Left cardiac atrium (tissue), 4 donors: ENCODE results near the gene ALDH1L1. TPM values are rescaled to one million over a fixed set of nuclear protein-coding genes. Genes with fewer than 3 reads are reported as not detected.

ENCODE experiments used
- ATAC-seq, 2 donors: fragments of 200-7000 bp; cut with Tn5 transposase; one replicate each; pipeline ENCODE4 v1.9.1; 2020; ENCODE audit warnings: mild to moderate bottlenecking in 2 of 2, moderate library complexity in 2 of 2
- DNase-seq: peaks from one replicate; pipeline ENCODE4 v3.0.0-alpha.2; 2020
- intact Hi-C, 2 donors: fragments of 100-400 bp; cut with DNase I; formaldehyde crosslinking; loops; one replicate each; pipeline versions ENCODE4 v1.14.1 to v1.15.1; 2022 to 2023
- total RNA-seq, 2 donors: library from RNA; stranded (reverse); fragmentation: NEBNext Ultra II Directional; extraction: Animal tissue kit (Norgen Biotek cat#: 25700); gene quantifications; one replicate each; pipeline ENCODE4 v1.2.1, GENCODE V29; 2021
- donor health status: DM: no; HTN: yes; CAD: no.
- donor health status: DM: no; HTN: yes; CAD: no; lungs with severe emphysema.
- donor health status: DM: yes; HTN: yes; CAD: no.
- donor health status: Dilated cardiomyopathy.

ALDH1L1 gene
- total RNA-seq, 2 donors from 2014 or later = 20.2 to 22.9 TPM

- DNase-seq (no peak), ATAC-seq (no peak)
- intact Hi-C loops = no loop called here
Measured at GRCh38 chr3:126112531-126113237, 67.7 kb downstream of the ALDH1L1 start.

DNA sequence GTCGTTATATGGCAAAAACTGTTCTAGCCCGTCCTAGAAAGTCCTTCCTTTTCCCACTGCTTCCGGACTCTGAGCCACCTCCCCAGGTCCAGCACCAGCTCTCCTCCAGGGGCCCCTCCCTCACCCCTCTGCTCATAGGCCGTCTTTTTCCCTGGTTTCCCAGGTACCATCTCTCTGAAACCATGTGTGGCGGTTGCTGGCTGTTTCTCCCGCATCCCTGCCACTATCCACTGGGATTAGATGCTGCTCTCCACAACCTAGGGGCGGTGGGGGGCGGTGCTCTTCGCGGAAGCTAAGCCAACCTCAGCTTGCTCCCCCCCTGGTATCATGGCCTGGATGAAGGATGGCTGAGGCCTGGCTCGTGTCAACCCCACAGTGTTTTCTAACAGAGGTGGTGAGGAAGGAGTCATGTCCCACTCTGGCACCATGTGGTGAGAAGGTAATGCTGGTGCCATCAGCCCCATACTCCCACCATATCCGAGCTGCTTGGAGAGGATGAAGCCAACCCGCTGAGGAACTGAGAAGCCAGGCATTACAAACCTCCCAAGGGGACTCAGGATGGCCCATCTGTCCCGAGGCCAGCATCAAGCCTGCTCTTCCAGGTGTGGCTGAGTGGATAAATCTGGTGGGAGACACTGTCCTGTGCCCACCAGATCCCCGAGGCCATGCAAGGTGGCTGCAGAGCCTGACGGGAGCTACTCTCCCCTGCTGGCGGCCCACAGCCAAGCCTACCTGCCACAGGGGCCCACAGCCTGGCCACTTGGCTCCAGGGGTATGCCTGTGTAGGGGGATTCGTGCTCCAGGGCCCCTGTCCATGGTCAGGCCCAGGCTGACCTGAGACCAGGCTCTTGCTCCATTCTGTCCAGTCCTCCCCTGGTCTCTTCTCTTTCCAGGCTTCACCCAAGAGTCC is 68.6 kb downstream of the ALDH1L1 start:
- intact Hi-C loops = no loop called here
- ATAC-seq (no peak), DNase-seq (no peak)

- DNase-seq (no peak), ATAC-seq (no peak)
- intact Hi-C loops = no loop called here
Measured at GRCh38 chr3:126111126-126111551, 69.2 kb downstream of the ALDH1L1 start.

GRCh38 chr3:126110431-126111125 is 69.8 kb downstream of the ALDH1L1 start:
- DNase-seq (no peak), ATAC-seq (no peak)
- intact Hi-C loops = no loop called here

DNA sequence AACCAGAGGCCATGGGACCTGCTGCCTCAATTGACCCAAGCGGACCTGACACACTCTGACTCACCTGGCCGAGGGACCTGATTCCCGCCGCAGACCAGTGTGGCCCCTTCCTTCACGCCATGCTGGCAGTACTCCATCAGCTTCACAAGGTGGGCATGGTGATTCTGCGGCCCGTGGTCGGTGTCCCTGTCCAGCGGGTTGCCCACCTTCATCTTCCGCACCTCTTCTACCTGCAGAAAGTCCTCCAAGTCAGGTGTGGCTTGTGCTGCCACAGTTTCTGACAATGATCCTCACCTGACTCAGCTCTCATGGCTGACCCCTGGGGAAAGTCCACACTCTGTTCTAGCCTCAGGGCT is 70.5 kb downstream of the ALDH1L1 start:
- intact Hi-C loops = no loop called here
- ATAC-seq (no peak), DNase-seq (no peak)

GRCh38 chr3:126109146-126109879 is 71.1 kb downstream of the ALDH1L1 start:
- intact Hi-C loops = no loop called here
- ATAC-seq (no peak), DNase-seq (no peak)

GRCh38 chr3:126108676-126109050 is 71.7 kb downstream of the ALDH1L1 start:
- no peak for ATAC-seq
- DNase-seq = no peak
- intact Hi-C loops = no loop called here

- intact Hi-C loops = no loop called here
- no peak for ATAC-seq
Measured at GRCh38 chr3:126107957-126108675, 72.3 kb downstream of the ALDH1L1 start.

GRCh38 chr3:126107203-126107939 is 73.0 kb downstream of the ALDH1L1 start:
- ATAC-seq (no peak), DNase-seq (no peak)
- intact Hi-C loops = no loop called here

More at GRCh38 chr3:126107957-126108675, 72.3 kb downstream of the ALDH1L1 start:
- DNase-seq = no peak

DNA sequence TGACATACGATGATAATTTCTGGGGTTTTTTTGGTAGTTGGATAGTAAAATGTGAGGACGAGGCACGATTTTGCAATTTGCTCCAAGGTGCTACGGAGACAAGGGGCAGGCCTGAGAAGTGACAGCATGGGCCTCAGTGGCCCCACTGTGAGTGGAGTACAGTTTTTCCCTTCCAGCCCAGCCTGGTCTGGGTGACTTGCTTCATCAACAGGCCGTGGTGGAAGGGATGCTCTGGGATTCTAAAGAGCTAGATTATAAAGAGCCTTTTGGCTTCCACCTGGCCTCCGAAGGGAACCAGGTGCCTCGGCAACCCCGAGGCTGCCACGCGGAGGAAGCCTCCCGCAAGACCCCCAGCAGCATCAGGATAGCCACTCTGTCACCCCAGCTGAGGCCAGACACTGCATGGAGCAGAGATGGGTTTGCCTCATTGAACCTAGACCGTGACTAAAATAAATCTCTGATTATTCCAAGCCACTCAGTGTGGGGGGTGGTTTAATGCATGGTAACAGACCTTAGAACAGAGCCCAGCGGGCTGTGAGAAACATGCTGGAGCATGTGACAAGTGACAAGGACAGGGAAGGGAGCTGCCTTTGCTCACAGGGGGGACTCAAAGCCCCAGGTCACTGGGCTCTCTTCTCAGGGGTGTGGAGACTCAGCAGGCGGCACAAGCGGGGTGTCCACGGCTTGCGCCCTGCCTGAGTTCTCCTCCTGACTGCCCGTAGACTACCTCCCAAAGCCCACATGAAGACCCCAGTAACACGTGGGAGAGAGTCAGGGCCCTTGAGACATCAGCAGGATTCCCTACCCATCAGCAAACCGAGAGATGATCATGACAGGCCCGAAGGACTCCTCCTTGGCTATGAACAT is 73.8 kb downstream of the ALDH1L1 start:
- DNase-seq (no peak), ATAC-seq (no peak)
- intact Hi-C loops = no loop called here

- ATAC-seq = no peak
- DNase-seq = no peak
- intact Hi-C loops = no loop called here
Measured at GRCh38 chr3:126105691-126106187, 74.6 kb downstream of the ALDH1L1 start.

GRCh38 chr3:126104742-126105605 is 75.4 kb downstream of the ALDH1L1 start:
- intact Hi-C loops = no loop called here
- no peak for ATAC-seq
- DNase-seq = no peak

DNA sequence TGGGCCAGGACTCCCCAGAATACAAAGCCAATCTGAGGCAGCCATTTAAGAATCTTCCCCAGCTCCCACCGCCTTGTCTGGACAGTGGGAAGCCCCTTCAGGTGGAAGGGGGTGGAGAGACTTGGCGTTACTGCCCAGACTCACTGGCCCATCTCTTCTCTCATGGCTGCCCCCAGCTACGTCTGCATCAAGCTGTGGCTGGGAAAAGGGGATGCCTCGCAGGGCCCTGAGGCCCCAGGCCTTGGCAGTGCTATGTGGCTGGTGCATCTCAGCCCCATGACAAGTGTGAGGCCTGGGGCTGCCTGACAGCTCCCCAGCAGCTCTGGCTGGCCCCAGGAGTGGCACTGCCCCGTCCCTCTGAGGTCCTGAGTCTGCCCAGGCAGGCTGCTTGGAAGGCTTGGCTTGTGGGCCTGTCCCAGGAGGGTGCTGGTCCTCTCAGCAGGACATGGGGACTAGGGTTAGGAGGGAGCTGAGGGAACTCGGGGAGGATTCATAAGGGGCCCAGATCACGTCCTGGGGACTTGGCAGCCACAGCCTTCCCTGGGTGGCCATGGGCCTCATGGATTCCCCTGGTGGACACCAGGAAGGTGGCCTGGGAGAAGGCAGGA is 76.3 kb downstream of the ALDH1L1 start:
- ATAC-seq = no peak
- intact Hi-C loops = no loop called here
- DNase-seq = no peak

GRCh38 chr3:126103121-126104027 is 77.0 kb downstream of the ALDH1L1 start:
- ATAC-seq = no peak

More at GRCh38 chr3:126103121-126104027, 77.0 kb downstream of the ALDH1L1 start:
- intact Hi-C loops = no loop called here
- no peak for DNase-seq
